Natural killer cell (primary cell): ENCODE results near the gene ELMO1. TPM values are rescaled to one million over a fixed set of nuclear protein-coding genes. Genes with fewer than 3 reads are reported as not detected.
A peak's percentile ranks its signal among the peaks of the same experiment; 100 is the strongest.
"Not testable (repeated sequence)": the region's sequence is repeated elsewhere in the genome, so short reads cannot be mapped to it uniquely, and the experiment has no call there.

Source experiments
- ATAC-seq, 3 donors: fragments of 150-1000 bp in 2 of 3; fragments of 200-7000 bp in 1 of 3; cut with Tn5 transposase; 1 replicate in 1 of 3; 2 replicates in 2 of 3; pipeline ENCODE4 v1.10.0; 2021; ENCODE audit warnings: mild to moderate bottlenecking in 2 of 3, moderate library complexity in 2 of 3
- DNase-seq, 2 donors: peaks; one replicate each; pipeline versions ENCODE4 v3.0.0 to v3.0.0-alpha.2; 2013 to 2021; ENCODE audit warnings: mixed read lengths in 1 of 2
- H3K27ac ChIP-seq: one replicate; pipeline ENCODE4 v1.5.1; 2013; ENCODE audit warnings: mild to moderate bottlenecking, low read length
- H3K27me3 ChIP-seq: one replicate; pipeline ENCODE4 v1.6.1; 2013; ENCODE audit warnings: low read length; ENCODE audit not compliant: control insufficient read depth, insufficient read depth
- H3K36me3 ChIP-seq: one replicate; pipeline ENCODE4 v1.6.1; 2013; ENCODE audit warnings: low read length; ENCODE audit not compliant: control insufficient read depth, insufficient read depth
- H3K4me1 ChIP-seq: one replicate; pipeline ENCODE4 v1.6.1; 2013; ENCODE audit warnings: low read length; ENCODE audit not compliant: control insufficient read depth, insufficient read depth
- H3K4me3 ChIP-seq: one replicate; pipeline ENCODE4 v1.5.1; 2013; ENCODE audit warnings: low read length
- H3K9me3 ChIP-seq: one replicate; pipeline ENCODE4 v1.6.1; 2013; ENCODE audit warnings: low read length; ENCODE audit not compliant: control insufficient read depth, insufficient read depth
- H3K27ac Mint-ChIP-seq, 2 donors: one replicate each; pipeline ENCODE4 v1.8.0; 2022; ENCODE audit warnings: mild to moderate bottlenecking in 2 of 2, mixed read lengths in 2 of 2, moderate library complexity in 1 of 2
- H3K27me3 Mint-ChIP-seq, 2 donors: one replicate each; pipeline ENCODE4 v1.8.0; 2022; ENCODE audit warnings: low read depth in 2 of 2, mixed read lengths in 2 of 2
- H3K36me3 Mint-ChIP-seq: one replicate; pipeline ENCODE4 v1.8.0; 2022; ENCODE audit warnings: mixed read lengths
- H3K4me1 Mint-ChIP-seq, 2 donors: one replicate each; pipeline ENCODE4 v1.8.0; 2022; ENCODE audit warnings: mixed read lengths in 2 of 2
- H3K4me3 Mint-ChIP-seq: one replicate; pipeline ENCODE4 v1.8.0; 2022; ENCODE audit warnings: mild to moderate bottlenecking, moderate library complexity, mixed read lengths
- H3K9me3 Mint-ChIP-seq, 2 donors: one replicate each; pipeline ENCODE4 v1.8.0; 2022; ENCODE audit warnings: mixed read lengths in 2 of 2
- CTCF ChIP-seq: fragments of 200-600 bp; IDR thresholded peaks from one replicate; pipeline ENCODE4 v1.8.0; 2022; ENCODE audit warnings: antibody characterized with exemption
- WGBS: methylation state at CpG from one replicate; pipeline ENCODE4 v1.1.7; 2013; ENCODE audit warnings: missing lambda C conversion rate; ENCODE audit not compliant: insufficient coverage; 5-methylcytosine and 5-hydroxymethylcytosine counted together
- intact Hi-C: fragments of 100-400 bp; cut with micrococcal nuclease; formaldehyde crosslinking; loops from one replicate; pipeline ENCODE4 v1.14.2; 2022
- total RNA-seq, 4 donors: library from RNA; stranded (reverse); fragments of 120-200 nt in 1 of 4; gene quantifications; one replicate each; pipeline versions ENCODE4 v1.2.3 to v1.2.4, GENCODE V29; 2013 to 2022

Gene ELMO1
- total RNA-seq, 3 donors from 2014 or later (not counting 1 experiment from before 2014, with no cell fraction given), result 127 to 147 (median 130) TPM

- ATAC-seq (no peak), DNase-seq (no peak)
- no peak overlapping the region for H3K4me3 Mint-ChIP-seq
- intact Hi-C loops, result no loop called here
- no peaks in the 10 kb centered on the region for H3K27me3 Mint-ChIP-seq
- Histone ChIP-seq H3K9me3 (peaks cover 4% of the 10 kb centered on the region), H3K4me1 (no peaks in the 10 kb centered on the region), H3K36me3 (peaks cover 2% of the 10 kb centered on the region), H3K4me3 (no peak overlapping the region), H3K27ac (no peak overlapping the region), H3K27me3 (no peaks in the 10 kb centered on the region)
- TF ChIP-seq CTCF, result no peak
- WGBS, result 100% methylated on average over 1 of the region's 1 CpG
- H3K36me3 Mint-ChIP-seq, result peaks cover 14% of the 10 kb centered on the region
- H3K9me3 Mint-ChIP-seq, result peaks cover 0 to 9% of the 10 kb centered on the region in 2 donors
- H3K4me1 Mint-ChIP-seq, result peaks cover 0 to 27% of the 10 kb centered on the region in 2 donors
- H3K27ac Mint-ChIP-seq, result peak overlapping the region in 1 of 2 donors; percentile 55
Observed at GRCh38 chr7:37144423-37144822, 304.2 kb downstream of the ELMO1 start.

GRCh38 chr7:37142958-37143357 lies 305.7 kb downstream of the ELMO1 start:
- ATAC-seq, result no peak
- H3K36me3 ChIP-seq, result peaks cover 2% of the 10 kb centered on the region
- no peak overlapping the region for H3K4me3 Mint-ChIP-seq
- no peak for DNase-seq
- no peak overlapping the region for H3K27ac ChIP-seq
- no peak overlapping the region for H3K4me3 ChIP-seq
- H3K27me3 ChIP-seq, result no peaks in the 10 kb centered on the region
- no peaks in the 10 kb centered on the region for H3K27me3 Mint-ChIP-seq
- peaks cover 4% of the 10 kb centered on the region for H3K9me3 ChIP-seq
- no peaks in the 10 kb centered on the region for H3K4me1 ChIP-seq
- WGBS, result 96% methylated on average over 3 of the region's 3 CpGs
- intact Hi-C loops, result no loop called here
- H3K27ac Mint-ChIP-seq, result peak overlapping the region in 1 of 2 donors; percentile 47
- TF ChIP-seq CTCF, result no peak
- peaks cover 0 to 33% of the 10 kb centered on the region in 2 donors for H3K4me1 Mint-ChIP-seq
- peaks cover 28% of the 10 kb centered on the region for H3K36me3 Mint-ChIP-seq
- H3K9me3 Mint-ChIP-seq, result peaks cover 0 to 12% of the 10 kb centered on the region in 2 donors

- Histone ChIP-seq H3K36me3 (peaks cover 2% of the 10 kb centered on the region), H3K4me1 (no peaks in the 10 kb centered on the region), H3K27ac (no peak overlapping the region), H3K27me3 (no peaks in the 10 kb centered on the region), H3K9me3 (peaks cover 4% of the 10 kb centered on the region), H3K4me3 (no peak overlapping the region)
- TF ChIP-seq CTCF, result peak; percentile 16
- Mint-ChIP-seq H3K27me3 (no peaks in the 10 kb centered on the region), H3K9me3 (peaks cover 0 to 13% of the 10 kb centered on the region in 2 donors), H3K4me1 (peaks cover 5 to 32% of the 10 kb centered on the region in 2 donors), H3K27ac (peak overlapping the region; percentile 8 to 47), H3K4me3 (no peak overlapping the region), H3K36me3 (peaks cover 28% of the 10 kb centered on the region)
- peak in 1 of 3 donors; percentile 44 for ATAC-seq
- intact Hi-C loops, result no loop called here
- 100% methylated on average over 1 of the region's 2 CpGs for WGBS
- DNase-seq, result no peak
Observed at GRCh38 chr7:37141742-37142141, 306.9 kb downstream of the ELMO1 start.

GRCh38 chr7:37133902-37134301 lies 314.8 kb downstream of the ELMO1 start:
- Mint-ChIP-seq H3K36me3 (peaks cover 20% of the 10 kb centered on the region), H3K4me1 (peaks cover 31 to 63% of the 10 kb centered on the region in 2 donors)
- ATAC-seq, H3K9me3 ChIP-seq, H3K27me3 ChIP-seq, H3K27ac Mint-ChIP-seq, H3K4me3 Mint-ChIP-seq, H3K36me3 ChIP-seq, H3K4me1 ChIP-seq, H3K27me3 Mint-ChIP-seq, DNase-seq, H3K27ac ChIP-seq, H3K9me3 Mint-ChIP-seq, intact Hi-C loops, H3K4me3 ChIP-seq: not testable (repeated sequence)
- 100% methylated on average over 1 of the region's 1 CpG for WGBS
